Breast epithelium (tissue), 4 donors: ENCODE data around the gene PXDN. TPM values are rescaled to one million over a fixed set of nuclear protein-coding genes. Genes with fewer than 3 reads are reported as not detected.
A peak's percentile ranks its signal among the peaks of the same experiment; 100 is the strongest.
"Not testable (repeated sequence)": the region's sequence is repeated elsewhere in the genome, so short reads cannot be mapped to it uniquely, and the experiment has no call there.

Experiments
- DNase-seq, 2 donors: peaks; one replicate each; pipeline ENCODE4 v3.0.0-alpha.2; 2019; ENCODE audit warnings: low spot score in 2 of 2
- H3K27ac ChIP-seq, 2 donors: fragments of 200-600 bp; sonication (generic) in 1 of 2; one replicate each; pipeline ENCODE4 v1.5.1; 2016 to 2019; ENCODE audit warnings: mild to moderate bottlenecking in 1 of 2
- H3K27me3 ChIP-seq, 2 donors: fragments of 200-600 bp; sonication (generic) in 1 of 2; one replicate each; pipeline versions ENCODE4 v1.5.1 to v1.6.0; 2017 to 2019; ENCODE audit warnings: control low read depth in 1 of 2, mild to moderate bottlenecking in 1 of 2
- H3K36me3 ChIP-seq: fragments of 200-600 bp; one replicate; pipeline ENCODE4 v1.5.1; 2019
- H3K4me1 ChIP-seq, 2 donors: fragments of 200-600 bp; sonication (generic); one replicate each; pipeline ENCODE4 v1.5.1; 2016 to 2019; ENCODE audit warnings: control low read depth in 1 of 2
- H3K4me3 ChIP-seq, 3 donors: fragments of 200-600 bp; sonication (generic); 1 replicate in 2 of 3; 2 replicates in 1 of 3; pipeline ENCODE4 v1.5.1; 2016 to 2019; ENCODE audit warnings: mild to moderate bottlenecking in 3 of 3, moderate library complexity in 2 of 3
- H3K9me3 ChIP-seq, 2 donors: fragments of 200-600 bp; sonication (generic) in 1 of 2; one replicate each; pipeline ENCODE4 v1.5.1; 2016 to 2019; ENCODE audit warnings: control low read depth in 1 of 2
- CTCF ChIP-seq, 3 donors: fragments of 450-650 bp; IDR thresholded peaks; one replicate each; pipeline ENCODE4 v1.5.1; 2016 to 2017; ENCODE audit warnings: antibody characterized with exemption in 3 of 3, mild to moderate bottlenecking in 3 of 3, moderate library complexity in 3 of 3
- POLR2A ChIP-seq: fragments of 450-650 bp; IDR thresholded peaks from one replicate; pipeline ENCODE4 v1.6.1; 2016; ENCODE audit warnings: antibody characterized with exemption, mild to moderate bottlenecking, moderate library complexity
- POLR2AphosphoS5 ChIP-seq, 3 donors: sonication (generic); formaldehyde crosslinking; IDR thresholded peaks; one replicate each; pipeline ENCODE4 v1.6.1; 2017; ENCODE audit warnings: antibody characterized with exemption in 3 of 3
- intact Hi-C: fragments of 100-400 bp; cut with DNase I; formaldehyde crosslinking; loops from one replicate; pipeline ENCODE4 v1.15.1; 2023; ENCODE audit warnings: low total_unique reads
- total RNA-seq, 3 donors: library from RNA; depleted of rRNA; stranded (reverse); fragments of >200 nt; gene quantifications; one replicate each; pipeline ENCODE4 v1.1.0, GENCODE V29; 2016

Gene PXDN
- total RNA-seq, 3 donors from 2014 or later: 42.4 to 108 (median 64.2) TPM

- peaks cover 0 to 7% of the 10 kb centered on the region in 2 donors for H3K9me3 ChIP-seq
- no peaks in the 10 kb centered on the region for H3K4me1 ChIP-seq
- H3K4me3 ChIP-seq: no peak overlapping the region
- H3K27ac ChIP-seq: peak overlapping the region; percentile 11 to 52
- intact Hi-C loops: no loop called here
- TF ChIP-seq POLR2AphosphoS5 (IDR thresholded peaks at IDR 0.05) (no peak), CTCF (IDR thresholded peaks at IDR 0.05) (no peak), POLR2A (no peak)
- H3K36me3 ChIP-seq: no peaks in the 10 kb centered on the region
- no peaks in the 10 kb centered on the region for H3K27me3 ChIP-seq
- DNase-seq: no peak
Measured at GRCh38 chr2:1739322-1739957, 4.9 kb downstream of the PXDN start.

- intact Hi-C loops: no loop called here
- TF ChIP-seq POLR2AphosphoS5 (IDR thresholded peaks at IDR 0.05) (no peak), CTCF (IDR thresholded peaks at IDR 0.05) (no peak), POLR2A (no peak)
- Histone ChIP-seq H3K4me1 (no peaks in the 10 kb centered on the region), H3K4me3 (no peak overlapping the region), H3K27ac (peak overlapping the region in 1 of 2 donors; percentile 52), H3K36me3 (no peaks in the 10 kb centered on the region), H3K9me3 (peaks cover 0 to 7% of the 10 kb centered on the region in 2 donors), H3K27me3 (no peaks in the 10 kb centered on the region)
- no peak for DNase-seq
Measured at GRCh38 chr2:1738646-1739302, 5.5 kb downstream of the PXDN start.

- no peaks in the 10 kb centered on the region for H3K36me3 ChIP-seq
- no peaks in the 10 kb centered on the region for H3K27me3 ChIP-seq
- H3K4me3 ChIP-seq: no peak overlapping the region
- H3K4me1 ChIP-seq: no peaks in the 10 kb centered on the region
- no peak for TF ChIP-seq CTCF (IDR thresholded peaks at IDR 0.05)
- no peak for TF ChIP-seq POLR2AphosphoS5 (IDR thresholded peaks at IDR 0.05)
- TF ChIP-seq POLR2A: no peak
- no peak overlapping the region for H3K27ac ChIP-seq
- H3K9me3 ChIP-seq: peaks cover 0 to 7% of the 10 kb centered on the region in 2 donors
- peak in 1 of 2 donors; percentile 10 for DNase-seq
- intact Hi-C loops: no loop called here
Measured at GRCh38 chr2:1738163-1738562, 6.2 kb downstream of the PXDN start.

GRCh38 chr2:1736997-1737480 lies 7.3 kb downstream of the PXDN start:
- Histone ChIP-seq H3K4me1 (no peaks in the 10 kb centered on the region), H3K4me3 (no peak overlapping the region), H3K27me3 (no peaks in the 10 kb centered on the region), H3K27ac (no peak overlapping the region), H3K9me3 (peaks cover 0 to 7% of the 10 kb centered on the region in 2 donors), H3K36me3 (no peaks in the 10 kb centered on the region)
- TF ChIP-seq CTCF (IDR thresholded peaks at IDR 0.05): no peak
- no peak for TF ChIP-seq POLR2A
- no peak for TF ChIP-seq POLR2AphosphoS5 (IDR thresholded peaks at IDR 0.05)
- intact Hi-C loops: no loop called here
- DNase-seq: peak in 1 of 2 donors; percentile 12

GRCh38 chr2:1736045-1736444 lies 8.3 kb downstream of the PXDN start:
- TF ChIP-seq POLR2A (no peak), CTCF (IDR thresholded peaks at IDR 0.05) (no peak), POLR2AphosphoS5 (IDR thresholded peaks at IDR 0.05) (no peak)
- Histone ChIP-seq H3K27me3 (no peaks in the 10 kb centered on the region), H3K36me3 (no peaks in the 10 kb centered on the region), H3K4me1 (no peaks in the 10 kb centered on the region), H3K9me3 (peaks cover 0 to 7% of the 10 kb centered on the region in 2 donors), H3K4me3 (no peak overlapping the region), H3K27ac (no peak overlapping the region)
- no peak for DNase-seq
- intact Hi-C loops: no loop called here

GRCh38 chr2:1733298-1733697 lies 11.0 kb downstream of the PXDN start:
- H3K4me1 ChIP-seq, DNase-seq, H3K9me3 ChIP-seq, H3K4me3 ChIP-seq, H3K27ac ChIP-seq, intact Hi-C loops, H3K36me3 ChIP-seq, H3K27me3 ChIP-seq: not testable (repeated sequence)
